ENCODE results near the gene PIGA. TPM values are rescaled to one million over a fixed set of nuclear protein-coding genes. Genes with fewer than 3 reads are reported as not detected.
A peak's percentile ranks its signal among the peaks of the same experiment; 100 is the strongest.
"Not testable (repeated sequence)": the region's sequence is repeated elsewhere in the genome, so short reads cannot be mapped to it uniquely, and the experiment has no call there.

The PIGA gene
- total RNA-seq, 3 donors from 2014 or later = 17.0 to 22.8 (median 17.5) TPM

GRCh38 chrX:15301924-15302323 lies 33.4 kb downstream of the PIGA start:
- ATAC-seq (peak; percentile 27 to 54), DNase-seq (no peak)
- Mint-ChIP-seq H3K4me1 (ENCODE audit: low read depth) (peaks cover 1% of the 10 kb centered on the region), H3K36me3 (ENCODE audit: insufficient read depth) (no peaks in the 10 kb centered on the region), H3K9me3 (no peaks in the 10 kb centered on the region), H3K27me3 (ENCODE audit: low read depth) (no peaks in the 10 kb centered on the region), H3K4me3 (no peak overlapping the region)

DNA sequence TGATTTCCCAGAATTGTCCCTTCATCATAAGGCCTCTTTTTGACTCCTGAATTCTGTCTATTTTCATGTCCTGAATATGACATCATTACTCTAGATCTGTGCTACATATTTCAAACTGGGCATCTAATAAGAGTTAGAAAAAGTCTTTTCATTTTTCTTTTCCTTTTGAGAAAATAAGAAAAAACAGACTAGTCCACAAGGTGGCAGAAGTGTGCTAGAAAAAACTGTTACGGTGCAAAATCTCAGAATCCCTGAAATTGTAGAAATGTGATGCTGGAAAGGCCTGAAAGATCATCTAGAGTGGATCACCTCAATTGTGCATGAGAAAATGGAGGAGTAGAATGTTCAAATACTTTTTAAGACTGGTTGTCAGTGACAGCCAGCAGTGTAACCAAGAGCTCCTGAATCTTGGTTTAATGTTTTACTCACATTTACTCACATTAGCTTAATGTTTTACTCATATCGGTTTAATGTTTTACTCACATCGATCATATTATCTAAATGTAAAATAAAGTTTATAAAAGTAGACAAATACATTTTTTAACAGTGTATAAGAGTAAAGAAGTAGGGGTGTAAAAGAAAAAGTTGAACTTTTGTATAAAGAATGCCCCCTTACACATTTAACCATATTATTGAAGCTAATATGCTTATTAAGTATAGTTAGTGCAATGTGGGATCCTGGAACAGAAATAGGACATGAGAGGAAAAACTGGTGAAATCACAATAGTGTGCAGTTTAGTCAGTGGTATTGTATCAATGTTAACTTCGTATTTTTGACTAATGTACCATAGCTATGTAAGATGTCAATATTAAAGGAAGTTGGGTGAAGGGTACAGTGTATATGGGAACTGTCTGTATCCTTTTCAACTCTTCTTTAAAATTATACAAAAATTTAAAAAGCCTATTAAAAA lies 35.1 kb downstream of the PIGA start:
- no peak for ATAC-seq

DNA sequence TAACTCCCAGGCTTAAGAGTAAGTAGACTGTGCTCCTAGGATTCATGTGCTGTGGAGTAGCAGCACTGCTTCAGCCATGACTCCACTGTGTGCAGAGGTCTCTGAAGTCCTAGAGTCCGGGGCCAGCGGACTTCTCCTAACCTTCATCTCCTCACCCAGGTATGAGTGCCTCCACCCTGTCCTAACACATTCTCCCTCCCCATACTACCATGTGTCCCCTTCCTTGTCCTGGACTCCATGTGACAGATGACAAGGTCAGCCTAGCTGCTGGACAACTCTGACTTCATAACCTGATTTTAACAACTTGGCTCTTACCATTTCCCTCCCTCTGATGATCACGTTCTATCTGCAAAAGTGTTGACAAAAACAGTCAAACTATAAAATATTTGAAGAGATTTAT lies 36.5 kb downstream of the PIGA start:
- H3K36me3 Mint-ChIP-seq (ENCODE audit: insufficient read depth) = no peaks in the 10 kb centered on the region
- H3K4me1 Mint-ChIP-seq (ENCODE audit: low read depth) = peaks cover 1% of the 10 kb centered on the region
- H3K27me3 Mint-ChIP-seq (ENCODE audit: low read depth) = no peaks in the 10 kb centered on the region
- no peaks in the 10 kb centered on the region for H3K9me3 Mint-ChIP-seq
- ATAC-seq (no peak), DNase-seq (no peak)
- no peak overlapping the region for H3K4me3 Mint-ChIP-seq

More for the DNA sequence above, 35.1 kb downstream of the PIGA start:
- no peak for DNase-seq
- no peaks in the 10 kb centered on the region for H3K27me3 Mint-ChIP-seq (ENCODE audit: low read depth)
- no peak overlapping the region for H3K4me3 Mint-ChIP-seq
- no peaks in the 10 kb centered on the region for H3K9me3 Mint-ChIP-seq
- H3K36me3 Mint-ChIP-seq (ENCODE audit: insufficient read depth) = no peaks in the 10 kb centered on the region
- H3K4me1 Mint-ChIP-seq (ENCODE audit: low read depth) = peaks cover 1% of the 10 kb centered on the region

DNA sequence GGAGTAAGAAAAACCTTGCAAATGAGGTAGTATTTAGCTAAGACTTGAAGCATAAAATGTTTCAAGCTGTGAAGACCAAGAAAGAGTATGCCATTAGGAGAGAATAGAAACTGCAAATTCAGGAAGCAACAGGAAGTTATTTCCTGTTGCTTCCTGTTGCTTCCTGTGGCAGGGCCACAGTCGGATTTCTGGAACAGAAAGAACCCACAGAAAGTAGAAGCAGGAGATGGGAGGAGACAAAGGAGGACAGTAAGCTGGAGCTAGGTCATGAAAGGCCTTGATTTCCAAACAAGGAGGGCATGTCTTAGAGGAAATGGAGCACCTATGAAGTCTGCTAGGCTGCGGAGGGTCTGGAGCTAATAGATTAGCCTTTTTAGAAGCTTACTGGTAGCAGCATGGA lies 37.1 kb downstream of the PIGA start:
- DNase-seq (no peak), ATAC-seq (no peak)
- peaks cover 1% of the 10 kb centered on the region for H3K4me1 Mint-ChIP-seq (ENCODE audit: low read depth)
- no peaks in the 10 kb centered on the region for H3K9me3 Mint-ChIP-seq
- no peaks in the 10 kb centered on the region for H3K27me3 Mint-ChIP-seq (ENCODE audit: low read depth)
- H3K4me3 Mint-ChIP-seq = no peak overlapping the region
- H3K36me3 Mint-ChIP-seq (ENCODE audit: insufficient read depth) = no peaks in the 10 kb centered on the region

- Mint-ChIP-seq H3K4me1 (ENCODE audit: low read depth) (no peaks in the 10 kb centered on the region), H3K27me3 (ENCODE audit: low read depth) (no peaks in the 10 kb centered on the region), H3K9me3 (no peaks in the 10 kb centered on the region), H3K36me3 (ENCODE audit: insufficient read depth) (no peaks in the 10 kb centered on the region), H3K4me3 (no peak overlapping the region)
- DNase-seq (no peak), ATAC-seq (no peak)
Observed at GRCh38 chrX:15293451-15293850, 41.9 kb downstream of the PIGA start.

- no peak for DNase-seq
- Mint-ChIP-seq H3K4me3 (no peak overlapping the region), H3K9me3 (no peaks in the 10 kb centered on the region), H3K4me1 (ENCODE audit: low read depth) (no peaks in the 10 kb centered on the region), H3K27me3 (ENCODE audit: low read depth) (no peaks in the 10 kb centered on the region), H3K36me3 (ENCODE audit: insufficient read depth) (no peaks in the 10 kb centered on the region)
- ATAC-seq = no peak
Observed at GRCh38 chrX:15292861-15293260, 42.5 kb downstream of the PIGA start.

- no peak for ATAC-seq
- no peaks in the 10 kb centered on the region for H3K4me1 Mint-ChIP-seq (ENCODE audit: low read depth)
- no peak for DNase-seq
- H3K9me3 Mint-ChIP-seq = no peaks in the 10 kb centered on the region
- H3K36me3 Mint-ChIP-seq (ENCODE audit: insufficient read depth) = no peaks in the 10 kb centered on the region
- H3K27me3 Mint-ChIP-seq (ENCODE audit: low read depth) = peaks cover 4% of the 10 kb centered on the region
- no peak overlapping the region for H3K4me3 Mint-ChIP-seq
Observed at GRCh38 chrX:15277604-15278003, 57.7 kb downstream of the PIGA start.

DNA sequence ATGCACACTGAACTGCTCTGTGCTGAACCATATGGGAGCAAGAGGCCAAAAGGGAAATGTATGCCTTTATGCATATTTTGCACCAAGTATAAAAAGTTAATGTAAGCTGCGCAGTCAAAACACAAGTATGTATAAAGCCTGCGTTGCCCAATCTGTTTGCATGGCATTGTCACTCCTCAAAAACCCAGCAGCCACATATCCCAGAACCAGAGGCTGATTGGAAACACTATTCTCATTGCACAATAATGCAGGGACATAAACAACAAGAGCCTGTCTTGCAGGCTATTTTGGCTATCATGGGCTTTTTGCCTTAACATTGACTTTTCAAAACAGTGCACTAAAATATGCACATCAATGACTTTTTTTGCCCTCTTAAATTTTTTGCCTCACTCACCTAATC lies 60.4 kb downstream of the PIGA start:
- H3K27me3 Mint-ChIP-seq (ENCODE audit: low read depth) = no peaks in the 10 kb centered on the region

DNA sequence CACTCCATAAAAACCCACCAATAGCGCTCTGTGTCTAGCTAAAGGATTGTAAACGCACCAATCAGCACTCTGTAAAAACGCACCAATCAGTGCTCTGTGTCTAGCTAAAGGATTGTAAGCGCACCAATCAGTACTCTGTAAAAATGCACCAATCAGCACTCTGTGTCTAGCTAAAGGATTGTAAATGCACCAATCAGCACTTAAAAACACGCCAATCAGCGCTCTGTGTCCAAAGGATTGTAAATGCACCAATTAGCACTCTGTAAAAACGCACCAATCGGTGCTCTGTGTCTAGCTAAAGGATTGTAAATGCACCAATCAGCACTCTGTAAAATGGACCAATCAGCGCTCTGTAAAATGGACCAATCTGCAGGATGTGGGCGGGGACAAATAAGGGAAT lies 62.0 kb downstream of the PIGA start:
- H3K4me1 Mint-ChIP-seq (ENCODE audit: low read depth) = peaks cover 11% of the 10 kb centered on the region
- H3K9me3 Mint-ChIP-seq; ATAC-seq; H3K36me3 Mint-ChIP-seq (ENCODE audit: insufficient read depth); H3K4me3 Mint-ChIP-seq; DNase-seq; H3K27me3 Mint-ChIP-seq (ENCODE audit: low read depth): not testable (repeated sequence)

More for the DNA sequence above, 60.4 kb downstream of the PIGA start:
- Mint-ChIP-seq H3K4me3 (no peak overlapping the region), H3K9me3 (no peaks in the 10 kb centered on the region), H3K4me1 (ENCODE audit: low read depth) (peaks cover 5% of the 10 kb centered on the region), H3K36me3 (ENCODE audit: insufficient read depth) (no peaks in the 10 kb centered on the region)
- ATAC-seq = no peak
- DNase-seq = no peak

DNA sequence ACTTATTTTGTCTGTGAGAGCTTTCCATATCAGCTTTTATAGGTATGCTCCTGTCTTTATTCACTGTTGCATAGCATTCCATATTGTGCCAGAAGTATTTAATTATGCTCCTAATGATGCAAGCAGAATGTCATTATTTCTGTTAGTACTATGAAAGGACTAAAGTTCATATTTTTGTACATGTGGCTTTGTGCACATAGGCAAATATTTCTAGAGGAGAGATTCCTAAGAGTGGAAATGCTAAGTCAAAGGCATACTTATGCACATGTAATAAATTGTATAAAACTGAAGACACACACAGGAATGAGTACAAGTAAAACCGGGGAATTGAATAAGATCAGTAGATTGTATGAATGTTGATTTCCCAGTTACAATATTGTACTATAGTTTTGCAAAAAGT lies 63.6 kb downstream of the PIGA start:
- Mint-ChIP-seq H3K36me3 (ENCODE audit: insufficient read depth) (no peaks in the 10 kb centered on the region), H3K9me3 (no peaks in the 10 kb centered on the region), H3K4me1 (ENCODE audit: low read depth) (peaks cover 11% of the 10 kb centered on the region), H3K27me3 (ENCODE audit: low read depth) (no peaks in the 10 kb centered on the region), H3K4me3 (no peak overlapping the region)
- ATAC-seq = no peak
- no peak for DNase-seq

DNA sequence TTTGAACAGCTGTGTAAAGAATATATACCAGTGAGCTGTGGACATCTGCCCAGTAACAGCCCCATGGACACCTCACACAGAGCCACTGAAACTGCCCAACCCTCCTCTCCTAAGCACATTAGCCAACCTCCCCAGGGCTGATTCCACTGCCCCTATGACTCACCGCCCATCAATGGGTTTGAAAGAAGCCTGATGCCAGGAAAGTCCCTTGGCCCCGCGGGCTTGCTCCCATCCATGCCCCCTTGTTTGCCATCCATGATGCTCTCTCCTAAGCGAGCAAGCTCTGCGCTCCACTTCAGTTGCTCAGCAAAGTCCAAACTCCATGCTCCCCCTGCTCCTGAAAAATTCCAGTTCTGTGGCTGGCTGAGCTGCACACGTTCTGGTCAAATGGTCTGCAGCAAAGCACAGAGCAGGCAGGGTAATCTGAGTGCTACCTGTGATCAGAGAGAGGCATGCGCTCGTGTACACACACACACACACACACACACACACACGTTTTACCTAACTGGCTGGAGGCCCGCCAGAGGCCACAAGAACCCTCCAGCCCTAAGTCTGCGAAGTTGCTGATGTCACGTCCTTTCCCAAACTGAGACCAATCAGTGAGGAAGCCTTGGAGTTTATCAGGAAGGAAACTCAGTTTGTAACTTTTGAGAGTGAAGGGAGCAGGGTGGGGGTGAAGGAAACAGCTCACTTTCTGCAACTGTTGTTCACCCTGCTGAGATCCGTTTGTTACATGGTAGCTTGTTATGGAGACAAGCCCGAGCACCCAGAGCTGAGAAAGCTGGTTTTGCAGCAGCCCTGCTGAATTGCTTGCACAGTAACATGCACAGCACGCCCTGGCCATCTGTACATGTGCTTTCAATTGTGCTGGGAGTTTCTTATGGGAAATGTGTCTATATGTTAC lies 65.5 kb downstream of the PIGA start, which contains the start of gene ASB9:
TSS of gene ASB9 (minus strand) at position 466 of the 904 bp plus-strand sequence. CDS start at position 257, 209 bp downstream.
- peak in 1 of 2 donors; percentile 53 for ATAC-seq

More for the DNA sequence above, 65.5 kb downstream of the PIGA start, which contains the start of gene ASB9:
- no peaks in the 10 kb centered on the region for H3K36me3 Mint-ChIP-seq (ENCODE audit: insufficient read depth)
- no peak for DNase-seq
- peaks cover 3% of the 10 kb centered on the region for H3K27me3 Mint-ChIP-seq (ENCODE audit: low read depth)
- no peaks in the 10 kb centered on the region for H3K9me3 Mint-ChIP-seq
- peak within 1 kb of the TSS; percentile 62 for H3K4me3 Mint-ChIP-seq
- H3K4me1 Mint-ChIP-seq (ENCODE audit: low read depth) = peaks cover 11% of the 10 kb centered on the region

Other genes starting within 250 kb of the PIGA start
- under 1 TPM in 1 of 3 donors, not detected in 2; 0.27 TPM for gene ASB9, start 65.4 kb downstream of the PIGA start, total RNA-seq
- gene ASB11, start 19.9 kb downstream of the PIGA start, total RNA-seq = not detected
- gene VEGFD, start 48.9 kb upstream of the PIGA start, total RNA-seq = not detected
- 1 to 10 TPM in 2 of 3 donors, under 1 TPM in 1; 0.73 to 1.0 (median 1.0) TPM for gene PIR, start 157.8 kb upstream of the PIGA start, total RNA-seq
- gene BMX, start 165.3 kb upstream of the PIGA start, total RNA-seq = not detected